T-helper 17 cell (primary cell): ENCODE measurements around the gene LIPA. TPM values are rescaled to one million over a fixed set of nuclear protein-coding genes. Genes with fewer than 3 reads are reported as not detected.

Experiments
- ATAC-seq: fragments of 150-1000 bp; cut with Tn5 transposase; 2 replicates; pipeline ENCODE4 v1.10.0; 2021; ENCODE audit warnings: mild to moderate bottlenecking, moderate library complexity
- DNase-seq, 3 donors: peaks; one replicate each; pipeline versions ENCODE4 v3.0.0 to v3.0.0-alpha.2; 2020 to 2021
- H3K9me3 ChIP-seq: one replicate; pipeline ENCODE4 v1.7.0; 2013; ENCODE audit warnings: low read length, mild to moderate bottlenecking; ENCODE audit not compliant: control insufficient read depth, poor library complexity, severe bottlenecking
- H3K27ac Mint-ChIP-seq: one replicate; pipeline ENCODE4 v1.8.0; 2022; ENCODE audit warnings: mild to moderate bottlenecking, moderate library complexity, mixed read lengths
- H3K27me3 Mint-ChIP-seq: one replicate; pipeline ENCODE4 v1.8.0; 2022; ENCODE audit warnings: mixed read lengths
- H3K36me3 Mint-ChIP-seq: one replicate; pipeline ENCODE4 v1.8.0; 2022; ENCODE audit warnings: low read depth, mixed read lengths
- H3K4me1 Mint-ChIP-seq: one replicate; pipeline ENCODE4 v1.8.0; 2022; ENCODE audit warnings: mild to moderate bottlenecking, mixed read lengths
- H3K4me3 Mint-ChIP-seq: one replicate; pipeline ENCODE4 v1.8.0; 2022; ENCODE audit warnings: mild to moderate bottlenecking, moderate library complexity, mixed read lengths
- total RNA-seq, 4 donors: library from RNA in 2 of 4; stranded (reverse) in 2 of 4; gene quantifications; one replicate each; pipeline ENCODE4 v1.2.3 and lab custom pipeline; 2022 to 2026

The LIPA gene
- total RNA-seq, 2 donors from 2014 or later, result 24.7 to 33.8 TPM

GRCh38 chr10:89242840-89243568 lies 8.6 kb downstream of the LIPA start:
- H3K36me3 Mint-ChIP-seq, result no peaks in the 10 kb centered on the region
- no peak overlapping the region for H3K27ac Mint-ChIP-seq
- H3K27me3 Mint-ChIP-seq, result no peaks in the 10 kb centered on the region
- peaks cover 11% of the 10 kb centered on the region for H3K4me1 Mint-ChIP-seq
- ATAC-seq (peak; percentile 39), DNase-seq (no peak)
- no peaks in the 10 kb centered on the region for H3K9me3 ChIP-seq
- H3K4me3 Mint-ChIP-seq, result no peak overlapping the region

- no peak overlapping the region for H3K27ac Mint-ChIP-seq
- H3K36me3 Mint-ChIP-seq, result no peaks in the 10 kb centered on the region
- peaks cover 12% of the 10 kb centered on the region for H3K4me1 Mint-ChIP-seq
- H3K4me3 Mint-ChIP-seq, result no peak overlapping the region
- ATAC-seq (no peak), DNase-seq (no peak)
- H3K27me3 Mint-ChIP-seq, result no peaks in the 10 kb centered on the region
- H3K9me3 ChIP-seq, result no peaks in the 10 kb centered on the region
These were observed 9.3 kb downstream of the LIPA start for GRCh38 chr10:89242345-89242684.

- H3K27me3 Mint-ChIP-seq, result no peaks in the 10 kb centered on the region
- no peak overlapping the region for H3K4me3 Mint-ChIP-seq
- DNase-seq (no peak), ATAC-seq (no peak)
- H3K36me3 Mint-ChIP-seq, result no peaks in the 10 kb centered on the region
- no peak overlapping the region for H3K27ac Mint-ChIP-seq
- peaks cover 12% of the 10 kb centered on the region for H3K4me1 Mint-ChIP-seq
- no peaks in the 10 kb centered on the region for H3K9me3 ChIP-seq
These were observed 9.9 kb downstream of the LIPA start for GRCh38 chr10:89241486-89242344.

GRCh38 chr10:89241026-89241425 lies 10.5 kb downstream of the LIPA start:
- Mint-ChIP-seq H3K36me3 (no peaks in the 10 kb centered on the region), H3K4me3 (no peak overlapping the region), H3K27ac (no peak overlapping the region)

GRCh38 chr10:89240519-89240918 lies 11.1 kb downstream of the LIPA start:
- Mint-ChIP-seq H3K27ac (no peak overlapping the region), H3K4me1 (peaks cover 18% of the 10 kb centered on the region), H3K4me3 (no peak overlapping the region), H3K27me3 (no peaks in the 10 kb centered on the region), H3K36me3 (no peaks in the 10 kb centered on the region)
- no peaks in the 10 kb centered on the region for H3K9me3 ChIP-seq
- no peak for DNase-seq
- no peak for ATAC-seq

More at GRCh38 chr10:89241026-89241425, 10.5 kb downstream of the LIPA start:
- Mint-ChIP-seq H3K27me3 (no peaks in the 10 kb centered on the region), H3K4me1 (peaks cover 18% of the 10 kb centered on the region)
- no peak for ATAC-seq
- H3K9me3 ChIP-seq, result no peaks in the 10 kb centered on the region
- DNase-seq, result no peak

GRCh38 chr10:89238956-89239644 lies 12.5 kb downstream of the LIPA start:
- H3K9me3 ChIP-seq, result no peaks in the 10 kb centered on the region
- no peaks in the 10 kb centered on the region for H3K27me3 Mint-ChIP-seq
- peaks cover 16% of the 10 kb centered on the region for H3K4me1 Mint-ChIP-seq
- H3K36me3 Mint-ChIP-seq, result peaks cover 2% of the 10 kb centered on the region
- H3K4me3 Mint-ChIP-seq, result no peak overlapping the region
- no peak for DNase-seq
- no peak overlapping the region for H3K27ac Mint-ChIP-seq
- no peak for ATAC-seq

- Mint-ChIP-seq H3K27me3 (no peaks in the 10 kb centered on the region), H3K36me3 (peaks cover 2% of the 10 kb centered on the region), H3K4me3 (no peak overlapping the region), H3K27ac (no peak overlapping the region), H3K4me1 (peaks cover 15% of the 10 kb centered on the region)
- H3K9me3 ChIP-seq, result no peaks in the 10 kb centered on the region
- ATAC-seq (no peak), DNase-seq (no peak)
These were observed 13.7 kb downstream of the LIPA start for GRCh38 chr10:89237849-89238248.

GRCh38 chr10:89236226-89236797 lies 15.3 kb downstream of the LIPA start:
- no peaks in the 10 kb centered on the region for H3K9me3 ChIP-seq
- Mint-ChIP-seq H3K36me3 (peaks cover 2% of the 10 kb centered on the region), H3K27ac (no peak overlapping the region), H3K27me3 (no peaks in the 10 kb centered on the region), H3K4me1 (peaks cover 12% of the 10 kb centered on the region), H3K4me3 (no peak overlapping the region)
- ATAC-seq (no peak), DNase-seq (no peak)

GRCh38 chr10:89235073-89235798 lies 16.3 kb downstream of the LIPA start:
- Mint-ChIP-seq H3K4me1 (peaks cover 8% of the 10 kb centered on the region), H3K27me3 (no peaks in the 10 kb centered on the region), H3K36me3 (peaks cover 2% of the 10 kb centered on the region), H3K27ac (peak overlapping the region; percentile 16), H3K4me3 (no peak overlapping the region)
- no peak for DNase-seq
- ATAC-seq, result no peak
- H3K9me3 ChIP-seq, result no peaks in the 10 kb centered on the region

- Mint-ChIP-seq H3K27ac (peak overlapping the region; percentile 27), H3K36me3 (peaks cover 4% of the 10 kb centered on the region), H3K4me3 (no peak overlapping the region), H3K27me3 (no peaks in the 10 kb centered on the region), H3K4me1 (peaks cover 7% of the 10 kb centered on the region)
- no peak for DNase-seq
- no peaks in the 10 kb centered on the region for H3K9me3 ChIP-seq
- no peak for ATAC-seq
These were observed 18.5 kb downstream of the LIPA start for GRCh38 chr10:89233033-89233432.

- H3K9me3 ChIP-seq, result no peaks in the 10 kb centered on the region
- Mint-ChIP-seq H3K27me3 (no peaks in the 10 kb centered on the region), H3K27ac (no peak overlapping the region), H3K4me1 (no peaks in the 10 kb centered on the region), H3K4me3 (no peak overlapping the region), H3K36me3 (peaks cover 2% of the 10 kb centered on the region)
- DNase-seq, result no peak
- no peak for ATAC-seq
These were observed 22.6 kb downstream of the LIPA start for GRCh38 chr10:89228962-89229361.

GRCh38 chr10:89228146-89228545 lies 23.4 kb downstream of the LIPA start:
- H3K36me3 Mint-ChIP-seq, result peaks cover 2% of the 10 kb centered on the region
- H3K4me3 Mint-ChIP-seq, result no peak overlapping the region
- no peak for DNase-seq
- H3K27ac Mint-ChIP-seq, result no peak overlapping the region
- no peaks in the 10 kb centered on the region for H3K27me3 Mint-ChIP-seq
- ATAC-seq, result no peak
- H3K9me3 ChIP-seq, result no peaks in the 10 kb centered on the region
- no peaks in the 10 kb centered on the region for H3K4me1 Mint-ChIP-seq
